Right forelimb (tissue), 1 donor: ENCODE results near the gene JARID2.
A peak's percentile ranks its signal among the peaks of the same experiment; 100 is the strongest.

Source experiments
- DNase-seq: peaks from one replicate; pipeline ENCODE4 v3.0.0-alpha.2; 2018

Gene JARID2

GRCh38 chr6:15245361-15246216, at the start of gene JARID2:
TSS of gene JARID2 (plus strand) at chr6:15246069. CDS start at chr6:15246540, 471 bp downstream.
- DNase-seq = peak; percentile 99

GRCh38 chr6:15200087-15200486, 45.8 kb upstream of the JARID2 start:
- DNase-seq = no peak

DNA sequence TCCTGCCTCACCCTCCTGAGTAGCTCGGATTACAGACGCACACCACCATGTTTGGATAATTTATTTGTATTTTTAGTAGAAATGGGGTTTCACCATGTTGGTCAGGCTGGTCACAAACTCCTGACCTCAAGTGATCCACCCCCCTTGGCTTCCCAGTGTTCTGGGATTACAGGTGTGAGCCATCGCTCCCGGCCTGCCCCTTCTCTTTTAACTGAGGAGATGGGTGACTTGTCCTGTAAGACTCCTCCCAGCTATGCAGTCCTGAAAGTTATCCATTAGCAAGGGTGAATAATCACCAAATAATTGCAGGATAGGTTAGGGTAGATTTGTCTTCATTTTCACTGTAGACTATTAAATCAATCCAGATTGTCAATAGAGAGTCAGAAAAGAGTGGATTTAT, 40.5 kb upstream of the JARID2 start:
- no peak for DNase-seq

DNA sequence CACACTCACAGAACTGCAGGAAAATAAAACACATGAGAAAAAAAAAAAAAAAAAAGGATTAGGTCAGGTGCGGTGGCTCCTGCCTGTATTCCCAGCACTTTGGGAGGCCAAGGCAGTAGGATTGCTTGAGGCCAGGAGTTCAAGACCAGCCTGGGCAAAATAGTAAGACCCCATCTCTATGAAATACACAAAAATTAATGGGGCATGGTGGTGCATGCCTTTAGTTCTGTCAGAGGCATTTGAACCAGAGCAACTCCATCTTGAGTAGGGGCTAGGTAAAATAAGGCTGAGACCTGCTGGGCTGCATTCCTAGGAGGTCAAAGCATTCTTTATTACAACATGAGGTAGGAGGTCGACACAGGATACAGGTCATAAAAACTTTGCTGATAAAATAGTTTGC, 39.0 kb upstream of the JARID2 start:
- no peak for DNase-seq

DNA sequence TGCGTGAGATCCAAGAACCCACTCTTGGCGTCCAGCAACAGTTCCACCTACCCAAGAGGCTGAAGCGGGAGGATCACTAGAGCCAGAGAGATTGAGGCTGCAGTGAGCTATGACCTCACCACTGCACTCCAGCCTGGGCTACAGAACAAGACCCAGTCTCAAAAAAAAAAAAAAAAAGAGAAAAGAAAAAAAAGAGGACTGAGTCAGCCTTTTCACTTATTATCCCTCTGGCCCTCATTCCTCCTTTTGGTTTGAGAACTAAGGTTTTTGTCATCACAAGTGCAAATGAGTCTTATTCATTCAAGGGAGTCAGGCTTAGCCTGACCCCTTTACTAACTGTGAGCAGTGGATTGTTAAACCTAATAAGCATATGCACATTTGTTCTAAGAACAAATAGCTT, 37.9 kb upstream of the JARID2 start:
- no peak for DNase-seq

DNA sequence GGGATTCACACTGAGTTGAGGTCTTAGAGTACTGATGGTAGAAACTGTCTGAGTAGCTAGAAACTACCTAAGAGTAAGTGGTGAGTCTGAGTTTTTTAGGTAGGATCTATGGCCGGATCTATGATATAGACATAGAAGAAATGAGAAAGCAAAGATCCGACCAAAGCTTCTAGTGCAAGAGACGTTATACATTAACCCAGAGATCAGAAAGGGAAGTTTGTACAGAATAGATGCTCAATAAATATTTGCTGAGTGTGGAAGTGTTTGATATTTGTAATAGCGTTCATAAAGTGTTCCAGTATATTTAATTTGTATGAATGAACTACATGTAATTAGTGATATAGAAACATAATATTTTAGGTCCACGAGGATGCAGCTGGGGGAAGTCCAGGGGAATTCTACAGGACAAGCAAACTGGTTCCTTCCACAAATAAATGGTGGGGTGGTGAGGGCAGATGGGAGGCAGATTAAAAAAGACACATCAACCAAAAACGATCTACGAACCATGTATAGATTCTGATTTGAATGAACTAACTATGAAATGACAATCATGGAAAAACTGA, 31.9 kb upstream of the JARID2 start:
- no peak for DNase-seq

GRCh38 chr6:15218401-15218800, 27.5 kb upstream of the JARID2 start:
- DNase-seq = no peak

- no peak for DNase-seq
These were observed 25.8 kb upstream of the JARID2 start for GRCh38 chr6:15220062-15220461.

- DNase-seq = no peak
These were observed 18.0 kb upstream of the JARID2 start for GRCh38 chr6:15227827-15228318.

DNA sequence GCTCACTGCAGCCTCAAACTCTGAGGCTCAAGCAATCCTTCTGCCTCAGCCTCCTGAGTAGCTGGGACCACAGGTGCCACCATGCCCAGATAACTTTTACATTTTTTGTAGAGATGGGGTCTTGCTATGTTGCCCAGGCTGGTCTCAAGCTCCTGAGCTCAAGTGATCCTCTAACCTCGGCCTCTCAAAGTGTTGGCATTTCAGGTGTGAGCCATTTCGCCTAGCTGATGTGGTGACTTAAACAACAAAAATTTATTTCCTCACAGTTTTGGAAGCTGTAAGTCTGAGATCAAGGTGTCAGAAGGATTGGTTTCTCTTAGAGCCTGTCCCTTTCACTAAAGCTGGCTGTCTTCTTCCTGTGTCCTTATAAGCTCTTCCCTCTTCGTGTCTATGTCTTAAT, 15.0 kb upstream of the JARID2 start:
- DNase-seq = no peak

- DNase-seq = no peak
These were observed 12.9 kb upstream of the JARID2 start for GRCh38 chr6:15232836-15233510.

- DNase-seq = no peak
These were observed 11.7 kb upstream of the JARID2 start for GRCh38 chr6:15234068-15234758.

DNA sequence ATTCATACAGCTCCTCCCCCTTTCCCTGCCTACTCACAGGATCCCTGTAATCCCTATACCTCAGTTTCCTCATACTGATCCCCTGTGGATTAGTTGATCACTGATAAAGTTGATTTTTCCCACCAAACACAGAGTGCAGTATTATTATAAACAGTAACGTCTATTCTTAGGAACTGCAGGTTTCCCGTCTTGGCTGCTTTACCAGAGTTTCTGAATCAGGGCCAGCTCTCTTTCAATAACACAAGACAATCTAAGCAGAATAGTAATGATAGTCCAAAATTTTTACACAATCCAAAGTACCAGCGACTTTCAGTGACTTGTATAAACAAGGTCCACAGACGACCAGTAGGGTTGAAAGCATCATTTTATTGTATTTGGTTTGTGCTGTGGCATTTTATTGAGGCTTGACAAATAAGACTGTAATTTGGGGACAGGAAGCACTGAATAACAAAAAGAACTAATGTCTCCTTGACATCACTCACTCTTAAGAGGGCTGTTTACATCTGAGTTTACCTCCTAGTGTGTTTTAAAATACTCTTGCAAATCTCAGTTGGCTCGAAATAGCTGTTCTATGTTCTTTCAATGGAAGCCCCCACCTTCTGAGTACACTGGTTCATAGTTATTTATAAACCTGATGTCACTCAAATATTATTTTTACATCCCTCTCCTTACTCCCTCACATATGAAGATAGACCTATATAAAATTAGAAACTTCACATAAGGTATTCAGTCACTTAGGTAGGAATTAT, 6.1 kb upstream of the JARID2 start:
- no peak for DNase-seq

- DNase-seq = no peak
These were observed 3.4 kb upstream of the JARID2 start for GRCh38 chr6:15242503-15242902.

- DNase-seq = no peak
These were observed 2.8 kb upstream of the JARID2 start for GRCh38 chr6:15242937-15243614.

DNA sequence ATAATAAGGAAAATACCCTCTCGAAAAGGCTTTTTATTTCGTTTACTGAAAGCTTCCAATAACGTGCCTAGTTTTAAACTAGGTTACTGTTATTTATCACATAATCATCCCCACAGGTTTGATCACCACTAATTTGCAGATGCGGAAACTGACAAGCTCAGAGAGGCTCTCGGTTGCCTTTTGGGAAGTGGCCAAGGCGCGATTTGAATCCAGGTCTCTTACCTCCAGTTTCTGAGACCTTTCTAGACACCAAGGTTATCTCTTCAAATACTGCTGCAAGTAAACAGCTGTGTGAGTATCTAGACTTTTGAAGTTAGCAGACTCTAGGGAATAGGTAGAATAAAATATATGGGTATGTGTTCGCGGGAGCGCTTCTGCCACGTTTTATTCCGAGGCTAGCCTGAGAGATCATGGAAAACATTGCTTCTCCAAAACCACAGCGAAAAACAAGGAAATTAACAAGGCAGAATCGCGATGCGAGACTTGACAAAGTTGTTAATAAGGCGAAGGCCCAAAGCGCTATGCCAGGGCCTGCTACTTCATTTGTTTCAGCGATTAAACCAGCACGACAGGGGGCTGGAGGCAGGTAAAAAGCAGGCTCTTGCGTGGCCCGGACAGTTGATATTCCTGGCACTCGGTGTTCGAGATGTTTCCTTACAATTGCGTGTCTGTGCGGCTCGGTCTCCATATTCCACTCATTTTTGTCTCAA, 1.8 kb upstream of the JARID2 start:
- DNase-seq = peak; percentile 65

DNA sequence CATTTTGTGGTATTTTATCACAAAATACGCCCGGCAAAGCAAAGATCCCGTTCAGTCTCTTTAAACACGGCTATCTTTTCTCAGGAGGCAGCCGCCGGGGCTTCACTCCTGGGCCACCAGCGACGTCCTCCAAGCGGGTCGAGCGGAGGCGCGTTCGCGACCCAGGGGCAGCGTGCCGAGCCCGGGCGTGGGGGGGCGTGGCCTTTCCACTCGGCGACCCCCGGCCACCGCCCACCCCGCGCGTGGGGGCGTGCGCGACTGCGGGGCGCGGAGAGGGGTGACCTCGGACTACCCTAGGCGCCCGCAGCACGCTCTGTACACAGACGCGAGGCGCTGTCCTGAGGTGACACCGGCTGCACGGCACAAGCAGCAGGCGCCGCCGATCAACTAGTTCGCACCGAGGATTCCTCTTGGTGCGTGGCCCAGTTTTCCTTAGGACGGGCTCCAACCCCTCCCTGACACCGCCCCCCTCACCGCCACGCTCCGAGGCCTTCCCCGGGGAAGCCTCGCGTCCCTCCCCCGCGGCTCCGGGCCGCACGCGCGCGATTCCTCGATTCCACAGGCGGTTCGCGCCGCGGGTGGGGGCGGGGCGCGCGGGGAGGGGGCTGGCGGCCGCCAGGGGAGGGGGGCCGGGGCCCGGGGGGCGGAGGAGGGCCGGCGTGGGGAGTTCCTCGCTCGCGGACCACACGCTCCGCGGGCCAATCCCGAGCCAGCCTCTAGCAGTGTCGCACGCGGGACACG, 1.1 kb upstream of the JARID2 start:
- no peak for DNase-seq

- no peak for DNase-seq
These were observed 372 bp downstream of the JARID2 start for GRCh38 chr6:15246217-15246665.

GRCh38 chr6:15246666-15247499, 1.0 kb downstream of the JARID2 start:
- no peak for DNase-seq
